ENCODE data around the gene SETD5.

DNA sequence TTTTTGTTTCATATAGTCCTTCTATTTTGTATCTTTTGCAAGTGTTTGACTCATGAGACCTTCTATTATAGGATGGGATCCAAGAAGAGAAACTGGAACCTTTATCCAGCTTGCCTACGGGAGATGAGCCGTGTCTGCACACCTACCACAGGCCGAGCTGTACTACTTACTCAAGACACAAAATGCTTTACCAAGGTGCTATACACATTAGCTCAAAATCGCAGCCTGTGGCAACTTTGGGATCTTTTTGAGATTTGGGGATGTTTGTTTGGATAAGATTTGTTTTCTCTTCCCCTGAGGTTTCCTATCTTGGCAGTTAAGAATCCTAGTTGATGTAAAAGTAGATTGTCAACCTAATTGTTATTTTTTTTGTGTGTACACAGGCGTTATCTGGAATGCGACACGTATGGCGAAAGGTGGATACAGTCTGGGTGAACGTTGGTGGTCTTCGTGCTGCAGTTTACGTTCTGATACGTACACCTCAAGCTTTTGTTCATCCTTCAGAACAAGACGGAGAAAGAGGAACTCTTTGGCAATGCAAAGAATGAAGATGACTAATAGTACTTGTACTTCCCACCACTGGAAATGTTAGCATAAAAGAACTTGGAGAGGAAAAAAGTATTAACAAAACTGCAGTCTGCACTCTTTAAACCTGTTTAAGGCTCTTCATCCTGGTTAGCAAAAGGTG, 13.1 kb upstream of the SETD5 start:
- TF ChIP-seq CTCF (conservative IDR thresholded peaks at IDR 0.05; ENCODE audit: low read depth, low read length) = no peak
- no peak for TF ChIP-seq BHLHE40 (IDR thresholded peaks at IDR 0.05; ENCODE audit: low read depth, low read length)
- TF ChIP-seq RAD21 (IDR thresholded peaks at IDR 0.05; ENCODE audit: low read length) = no peak

Measured in IMR-90 (cell line).